HG03095 (cell line): ENCODE results near the gene SLC52A3.
"Not testable (repeated sequence)": the region's sequence is repeated elsewhere in the genome, so short reads cannot be mapped to it uniquely, and the experiment has no call there.

Experiments used
- ATAC-seq: cut with Tn5 transposase; IDR thresholded peaks from one replicate; pipeline ENCODE4 v1.9.1; 2021; ENCODE audit warnings: moderate library complexity; ENCODE audit not compliant: unreplicated experiment

The SLC52A3 gene

DNA sequence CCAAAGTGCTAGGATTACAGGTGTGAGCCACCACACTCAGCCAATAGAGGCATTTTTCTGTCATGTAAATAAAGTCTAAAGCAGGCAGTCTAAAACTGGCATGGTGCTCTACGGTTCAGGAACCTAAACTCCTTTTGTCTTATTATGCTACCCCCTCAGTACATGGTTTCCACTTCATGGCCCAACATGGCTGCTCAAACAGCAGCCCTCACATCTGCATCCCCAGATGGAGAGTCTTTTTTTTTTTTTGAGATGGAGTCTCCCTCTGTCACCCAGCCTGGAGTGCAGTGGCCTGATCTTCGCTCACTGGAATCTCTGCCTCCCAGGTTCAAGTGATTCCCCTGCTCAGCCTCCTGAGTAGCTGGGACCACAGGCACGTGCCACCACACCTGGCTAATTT is 38.3 kb downstream of the SLC52A3 start:
- ATAC-seq, result no peak

DNA sequence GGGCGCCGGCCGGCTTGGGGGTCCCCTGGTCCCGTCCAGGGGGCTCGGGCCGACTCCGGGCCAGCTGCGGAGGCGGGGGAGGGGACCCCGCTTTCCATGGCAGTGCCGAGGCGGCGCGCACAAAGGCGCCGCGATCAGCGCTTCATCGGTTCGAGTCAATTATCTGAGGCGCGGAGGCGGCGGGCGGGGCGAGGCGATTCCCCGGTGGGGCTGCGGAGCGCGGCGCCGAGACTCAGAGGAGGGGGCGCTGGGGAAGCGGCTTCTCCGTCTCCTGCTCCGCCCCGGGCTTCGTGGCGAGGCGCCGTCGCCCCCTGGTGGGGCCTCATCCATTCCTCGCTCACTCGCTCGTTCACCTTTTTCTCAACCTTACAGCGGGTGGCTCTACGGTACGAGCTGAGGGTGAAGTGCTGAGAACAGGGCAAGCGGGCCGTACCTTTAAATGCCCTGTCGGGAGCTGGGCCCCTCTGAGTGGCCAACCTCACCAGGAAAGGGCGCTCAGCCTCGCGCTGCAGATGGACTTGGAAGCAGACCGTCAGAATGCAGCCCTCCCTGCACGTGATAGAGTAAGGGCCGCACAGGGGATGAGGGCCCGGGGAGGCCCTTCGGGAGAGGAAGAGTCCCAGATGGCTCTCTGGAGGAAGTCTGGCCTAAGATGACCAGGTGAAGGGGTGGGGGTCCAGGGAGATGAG is 39.9 kb downstream of the SLC52A3 start:
- no peak for ATAC-seq

DNA sequence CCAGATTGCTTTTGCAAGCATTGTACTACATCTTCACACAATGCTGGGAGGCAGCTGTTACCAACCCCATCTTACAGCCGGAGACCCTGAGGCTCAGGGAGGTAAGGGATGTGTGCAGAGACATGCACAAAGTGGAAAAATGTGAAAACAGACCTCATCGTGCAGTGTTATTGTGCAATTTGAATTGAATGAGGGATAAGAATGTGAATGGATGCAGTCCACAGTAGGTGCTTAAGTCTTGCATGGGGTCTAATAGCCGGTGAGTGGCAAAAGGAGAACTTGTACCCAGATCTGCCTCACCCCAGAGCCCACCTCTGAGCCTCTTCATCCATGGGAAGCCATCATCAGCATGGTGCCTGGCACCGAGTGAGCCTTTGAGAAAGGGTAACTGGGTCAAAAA is 42.1 kb downstream of the SLC52A3 start:
- no peak for ATAC-seq

DNA sequence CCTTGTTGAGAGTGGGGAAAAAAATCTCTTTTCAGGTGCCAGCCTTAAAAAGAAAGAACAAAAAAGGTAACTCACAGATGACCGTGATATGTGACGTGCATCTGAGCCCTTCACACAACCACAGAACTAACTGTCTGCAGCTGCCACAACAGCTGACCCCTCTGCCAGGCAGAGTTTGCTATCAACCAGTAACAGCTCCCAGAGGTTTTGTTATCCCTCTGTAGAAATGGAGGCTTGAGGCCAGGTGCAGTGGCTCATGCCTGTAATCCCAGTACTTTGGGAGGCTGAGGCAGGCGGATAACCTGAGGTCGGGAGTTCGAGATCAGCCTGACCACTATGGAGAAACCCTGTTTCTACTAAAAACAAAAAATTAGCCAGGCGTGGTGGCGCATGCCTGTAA is 42.8 kb downstream of the SLC52A3 start:
- ATAC-seq, result no peak

DNA sequence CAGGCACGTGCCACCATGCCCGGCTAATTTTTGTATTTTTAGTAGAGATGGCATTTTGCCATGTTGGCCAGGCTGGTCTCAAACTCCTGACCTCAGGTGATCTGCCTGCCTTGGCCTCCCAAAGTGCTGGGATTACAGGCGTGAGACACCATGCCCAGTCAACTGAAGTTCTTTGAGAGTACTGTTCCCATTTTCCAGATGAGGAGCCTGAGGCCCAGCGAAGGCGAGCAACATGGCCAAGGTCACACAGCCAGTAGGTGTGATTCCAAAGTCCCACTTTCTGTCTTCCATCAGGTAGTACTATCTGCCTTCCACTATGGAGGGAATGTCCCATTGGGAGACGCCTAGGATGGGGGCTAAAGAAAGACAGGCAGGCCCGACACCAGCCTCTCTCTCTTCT is 43.5 kb downstream of the SLC52A3 start:
- not testable (repeated sequence) for ATAC-seq

DNA sequence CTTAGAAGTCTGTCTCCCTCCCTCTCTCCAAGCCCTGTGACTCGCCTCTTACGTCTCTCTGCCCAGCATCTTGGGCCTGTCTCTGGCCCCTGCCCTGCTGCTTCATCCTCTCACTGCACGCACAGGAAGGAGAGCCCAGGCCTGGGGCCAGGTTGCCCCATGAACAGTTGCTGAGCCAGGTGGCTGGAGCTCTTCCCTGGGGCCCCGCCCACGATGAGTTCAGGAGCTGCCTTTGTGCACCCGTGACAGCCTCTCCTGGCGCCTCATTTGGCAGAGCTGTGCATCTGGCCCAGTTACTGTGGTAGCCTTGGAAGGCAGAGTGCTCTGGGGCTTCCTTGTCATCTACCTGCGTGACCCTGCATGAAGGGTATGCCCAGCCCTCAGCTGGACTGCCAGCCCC is 44.5 kb downstream of the SLC52A3 start:
- no peak for ATAC-seq

DNA sequence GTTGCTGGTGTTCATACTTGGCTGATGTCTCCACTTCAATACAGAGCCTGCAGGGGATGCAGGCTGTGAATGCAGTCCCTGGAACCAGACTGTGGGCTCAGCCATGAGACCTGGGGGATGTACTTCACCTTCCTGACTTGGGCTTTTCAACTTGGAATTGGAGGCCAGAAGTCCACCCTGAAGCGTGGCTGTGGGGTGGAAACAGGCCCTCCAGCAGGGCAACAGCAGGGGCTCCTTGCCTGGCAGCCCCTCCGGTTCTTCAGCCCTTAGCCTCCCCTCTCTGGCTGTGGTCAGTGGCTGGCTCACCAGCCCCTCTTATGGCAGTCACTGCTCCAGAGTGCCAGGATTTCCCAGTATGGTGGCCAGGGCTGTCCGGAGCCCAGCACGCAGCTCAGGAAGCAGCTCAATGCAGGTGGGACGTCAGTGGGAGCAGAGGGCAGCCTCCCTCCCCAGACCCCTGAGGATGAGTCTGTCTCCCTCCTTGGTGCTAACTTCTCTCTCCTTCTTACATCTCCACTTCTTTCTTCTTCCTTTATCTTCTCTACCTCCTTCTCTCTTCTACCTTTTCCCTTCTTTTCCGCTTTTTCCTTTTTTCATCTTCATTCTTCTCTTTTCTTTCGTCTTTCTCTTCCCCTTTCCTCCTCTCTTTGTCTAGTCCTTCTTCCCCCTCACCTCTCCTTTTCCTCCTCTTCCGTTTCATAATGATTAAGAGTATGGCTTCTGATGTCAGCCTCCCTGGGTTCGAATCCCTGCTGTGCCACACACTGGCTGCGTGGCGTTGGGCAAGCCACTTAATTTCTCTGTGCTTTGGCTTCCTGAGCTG is 45.3 kb downstream of the SLC52A3 start:
- ATAC-seq, result no peak

DNA sequence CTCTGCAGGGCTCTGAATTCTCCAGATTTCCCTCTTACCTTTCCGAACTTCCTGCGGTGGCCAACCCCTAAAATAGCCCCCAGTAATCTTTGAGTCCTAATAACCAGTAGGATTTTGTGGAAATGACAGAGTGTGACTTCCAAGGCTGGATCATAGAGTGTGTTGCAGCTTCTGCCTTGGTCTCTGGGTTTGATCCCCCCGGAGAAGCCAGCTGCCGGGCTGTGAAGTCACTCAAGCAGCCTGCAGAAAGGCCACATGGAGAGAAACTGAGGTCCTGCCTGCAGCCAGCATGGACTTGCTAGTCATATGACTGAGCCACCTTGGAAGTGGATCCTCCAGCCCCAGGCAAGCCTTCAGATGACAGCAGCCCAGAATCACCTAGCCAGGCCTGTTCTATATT is 46.4 kb downstream of the SLC52A3 start:
- ATAC-seq, result no peak

DNA sequence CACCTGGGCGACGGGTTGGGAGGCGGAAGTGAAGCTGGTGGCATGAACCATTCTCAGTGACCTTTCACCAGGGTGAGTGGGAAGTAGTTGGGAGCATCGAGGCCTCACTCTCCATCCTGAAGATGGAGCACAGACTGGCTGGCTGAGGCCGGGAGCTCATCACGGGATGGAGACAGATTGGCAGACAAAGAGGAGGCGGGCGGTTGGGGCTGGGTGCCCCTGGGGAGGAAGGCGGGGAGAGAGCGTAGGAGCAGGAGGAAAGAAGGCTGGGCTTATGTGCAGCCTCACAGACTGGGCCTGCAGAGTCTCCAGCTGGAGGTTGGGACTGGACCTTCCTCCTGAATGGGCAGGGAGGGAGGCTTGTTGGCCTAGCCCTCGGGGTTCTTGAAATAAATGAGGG is 48.5 kb downstream of the SLC52A3 start:
- ATAC-seq, result no peak

DNA sequence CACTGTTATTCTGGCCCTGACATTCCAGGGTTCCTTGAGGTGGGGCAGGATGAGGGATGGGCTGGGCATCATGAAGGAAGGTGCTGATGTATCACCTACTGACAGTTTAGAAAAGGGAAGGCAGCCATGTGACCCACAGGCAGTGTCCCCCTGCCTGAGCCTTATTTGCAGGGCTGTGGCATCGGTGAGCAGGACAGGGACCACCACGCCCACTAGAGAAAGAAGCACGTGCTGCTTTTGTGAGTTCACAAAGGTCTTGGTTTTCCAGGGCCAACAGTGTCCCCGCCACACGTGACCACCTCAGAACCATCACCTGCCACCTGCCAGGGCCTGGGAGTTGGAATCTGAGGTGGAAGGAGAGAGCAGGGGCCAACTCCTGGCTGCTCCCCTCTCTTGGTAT is 49.2 kb downstream of the SLC52A3 start:
- no peak for ATAC-seq

DNA sequence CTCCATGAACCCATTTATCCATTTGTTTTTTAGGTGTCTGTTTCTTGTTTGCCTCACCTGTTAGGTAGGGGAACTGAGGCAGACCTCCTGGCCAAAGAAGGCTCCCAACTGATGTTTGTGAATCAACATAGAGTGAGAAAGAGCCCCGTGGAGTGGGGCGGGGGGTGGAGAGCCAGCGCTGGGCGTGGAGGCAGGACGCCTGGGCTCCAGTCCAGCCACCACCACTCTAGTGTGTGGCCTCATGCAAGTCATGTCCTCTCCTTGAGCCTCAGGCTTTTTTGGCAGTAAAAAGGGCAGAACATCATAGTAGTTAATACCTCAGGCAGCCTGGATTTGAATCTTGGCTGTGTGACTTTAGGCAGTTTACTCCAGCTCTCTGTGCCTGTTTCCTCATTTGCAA is 50.5 kb downstream of the SLC52A3 start:
- no peak for ATAC-seq

DNA sequence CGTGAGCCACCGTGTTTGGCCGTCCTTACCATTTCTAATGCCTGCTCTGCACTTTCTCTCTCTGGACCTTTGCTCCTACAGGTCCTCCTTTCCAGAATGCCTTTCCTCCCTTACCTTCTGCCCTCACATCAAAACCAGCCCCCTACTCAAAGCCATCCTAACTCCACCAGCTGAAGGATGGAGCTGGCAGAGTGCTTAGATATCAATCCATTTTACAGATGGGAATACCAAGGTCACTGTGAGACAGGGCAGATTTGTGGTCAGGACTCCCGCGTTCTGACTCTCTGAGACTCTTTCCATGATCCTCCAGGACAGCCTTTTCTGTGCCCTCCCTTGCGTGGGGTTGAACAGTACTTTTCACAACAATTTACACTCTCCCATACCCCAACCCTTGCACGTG is 51.0 kb downstream of the SLC52A3 start:
- ATAC-seq, result no peak

DNA sequence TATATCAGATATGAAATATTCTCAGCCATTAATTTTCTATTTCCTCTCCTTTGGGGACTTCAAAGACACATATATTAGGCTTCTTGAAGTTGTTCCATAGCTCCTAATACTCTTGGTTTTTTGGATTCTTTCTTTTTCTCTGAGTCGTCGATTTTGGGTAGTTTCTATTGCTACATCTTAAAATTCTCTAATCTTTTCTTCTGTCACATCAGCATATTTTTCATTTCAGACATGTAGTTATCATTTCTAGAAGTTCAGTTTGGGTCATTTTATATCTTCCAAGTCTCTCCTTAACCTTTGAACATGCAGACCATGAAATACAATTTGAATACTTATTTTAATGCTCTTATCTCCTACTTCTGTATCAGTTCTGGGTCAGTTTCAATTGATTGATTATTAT is 53.8 kb downstream of the SLC52A3 start:
- no peak for ATAC-seq

DNA sequence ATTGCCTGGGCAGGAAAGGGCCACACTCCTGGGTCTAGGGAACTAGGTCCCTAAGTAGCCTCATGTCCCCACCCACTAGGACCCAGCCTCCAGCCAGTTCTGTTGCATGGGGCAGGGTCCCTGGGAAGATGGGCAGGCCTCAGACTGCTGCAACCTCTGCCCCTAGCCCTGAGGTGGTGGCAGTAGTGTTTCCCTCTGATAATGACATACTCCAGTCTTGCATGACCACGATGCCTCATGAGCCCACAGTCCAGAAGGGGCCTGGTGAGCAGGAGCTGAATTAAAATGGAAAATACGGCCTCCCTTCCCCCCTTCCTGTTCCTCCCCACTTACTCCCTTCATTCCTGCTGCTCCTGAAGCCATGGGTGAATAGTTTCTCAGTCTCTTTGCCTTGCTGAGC is 56.7 kb downstream of the SLC52A3 start:
- ATAC-seq, result no peak

DNA sequence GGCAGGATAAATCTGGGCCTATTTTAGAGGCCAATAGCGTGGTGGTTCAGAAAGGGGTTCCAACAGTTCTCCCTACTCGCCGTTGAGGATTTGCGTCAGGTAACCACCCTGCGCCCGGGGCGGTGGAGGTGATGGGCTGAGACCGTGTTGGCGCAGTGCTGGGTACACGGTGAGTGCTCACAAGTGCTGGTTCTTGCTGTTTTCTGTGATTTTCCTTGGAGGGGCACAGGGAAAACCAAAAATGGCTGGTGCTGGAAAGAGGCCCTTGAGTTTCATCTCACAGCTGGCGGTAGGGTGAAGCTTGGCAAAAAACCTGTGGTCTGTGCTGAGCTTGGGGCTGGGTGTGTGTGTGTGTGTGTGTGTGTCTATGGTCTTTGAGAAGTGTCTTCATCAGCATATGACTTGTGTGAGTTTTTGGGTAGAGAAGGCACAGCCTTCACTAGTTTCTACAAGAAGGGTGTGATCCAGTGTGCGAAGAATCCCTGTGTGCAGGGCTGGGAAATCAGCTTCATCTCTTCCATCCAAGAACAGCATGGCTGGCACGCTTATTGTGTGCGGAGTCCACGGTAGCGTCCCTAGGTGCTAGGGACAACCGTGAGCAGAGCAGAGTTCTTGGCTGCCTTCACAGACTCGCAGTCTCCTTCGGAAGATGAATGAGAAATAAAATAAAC is 57.4 kb downstream of the SLC52A3 start:
- ATAC-seq, result no peak
